HG03460 (cell line): Measurements from ENCODE around the gene ATAD5.

Experiments
- ATAC-seq: cut with Tn5 transposase; IDR thresholded peaks from one replicate; pipeline ENCODE4 v1.9.1; 2021; ENCODE audit not compliant: unreplicated experiment

ATAD5 gene

DNA sequence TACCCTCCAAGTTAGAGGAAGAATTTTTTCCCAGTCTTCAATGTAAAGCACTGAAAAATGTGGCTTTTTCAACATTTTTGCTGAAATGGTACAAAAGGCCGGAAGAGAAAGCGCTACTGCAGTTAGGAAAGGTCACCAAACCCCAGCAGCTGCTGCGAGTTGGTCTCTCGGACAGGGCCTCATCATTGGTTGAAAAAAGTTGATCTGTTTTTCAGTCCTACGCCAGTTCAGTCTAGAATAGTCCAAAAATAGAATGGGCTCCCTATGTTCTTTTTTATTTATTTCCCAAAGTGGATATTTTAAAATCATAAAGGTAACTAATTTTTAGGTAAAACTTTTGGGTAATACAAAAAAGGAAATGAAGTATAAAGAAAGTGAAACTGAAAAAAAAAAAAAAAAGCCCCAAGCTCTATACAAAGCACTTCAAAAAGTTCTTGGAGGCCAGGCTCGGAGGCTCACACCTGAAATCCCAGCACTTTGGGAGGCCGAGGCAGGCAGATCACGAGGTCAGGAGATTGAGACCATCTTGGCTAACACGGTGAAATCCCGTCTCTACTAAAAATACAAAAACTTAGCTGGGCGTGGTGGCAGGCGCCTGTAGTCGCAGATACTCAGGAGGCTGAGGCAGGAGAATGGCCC, 107.4 kb downstream of the ATAD5 start:
- no peak for ATAC-seq

DNA sequence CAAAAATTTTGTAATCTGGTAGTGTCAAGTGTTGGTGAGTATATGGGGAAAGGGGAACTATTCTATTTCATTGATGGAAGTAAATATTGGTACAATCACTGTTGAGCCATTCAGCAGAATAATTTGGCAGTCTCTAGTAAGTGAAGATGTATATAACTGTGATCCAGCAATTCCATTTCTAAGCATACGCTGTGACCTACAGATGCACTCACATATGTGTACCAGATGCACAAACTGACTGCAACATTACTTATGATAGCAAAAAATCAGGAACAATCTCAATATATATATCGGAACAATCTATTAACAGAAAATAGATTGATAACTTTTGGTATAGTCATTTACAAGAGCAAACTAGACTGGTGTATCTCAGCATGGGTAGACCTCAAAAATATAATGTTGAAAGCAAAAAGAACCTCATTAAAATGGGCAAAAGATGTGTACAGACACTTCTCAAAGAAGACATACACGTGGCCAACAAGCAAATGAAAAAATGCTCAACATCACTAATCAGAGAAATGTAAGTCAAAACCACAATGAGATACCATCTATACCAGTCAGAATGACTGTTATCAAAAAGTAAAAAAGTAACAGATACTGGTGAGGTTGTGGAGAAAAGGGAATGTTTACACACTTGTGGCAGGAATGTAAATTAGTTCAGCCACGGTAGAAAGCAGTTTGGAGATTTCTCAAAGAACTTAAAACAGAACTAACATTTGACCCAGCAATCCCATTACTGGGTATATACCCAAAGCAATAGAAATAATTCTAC, 110.7 kb downstream of the ATAD5 start:
- no peak for ATAC-seq
